ENCODE results near the gene GTF3C6. TPM values are rescaled to one million over a fixed set of nuclear protein-coding genes. Genes with fewer than 3 reads are reported as not detected.

GTF3C6 gene
- total and polyA plus RNA-seq, 2 of the 8 experiments (the other 6 are each of a cell fraction or from before 2014, with no cell fraction given): 13.1 to 87.4 TPM

DNA sequence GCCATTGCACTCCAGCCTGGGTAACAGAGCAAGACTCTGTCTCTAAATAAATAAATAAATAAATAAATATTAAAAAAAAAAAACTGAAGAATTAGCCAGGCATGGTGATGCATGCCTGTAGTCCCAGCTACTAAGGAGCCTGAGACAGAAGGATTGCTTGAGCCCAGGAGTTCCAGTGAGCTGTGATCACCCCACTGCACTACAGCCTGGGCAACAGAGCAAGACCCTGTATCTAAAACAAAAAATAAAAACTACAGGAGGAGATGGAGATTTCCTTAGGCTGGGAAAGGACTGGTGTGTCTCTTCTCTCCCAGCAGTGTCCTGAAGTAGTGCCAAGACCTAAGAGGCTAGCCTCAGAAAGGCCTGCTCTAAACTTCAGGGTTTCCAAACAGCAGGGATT lies 8.1 kb upstream of the GTF3C6 start:
- Histone ChIP-seq H4K91ac (replicated peaks; ENCODE audit: insufficient read length, low read length) (no peak overlapping the region), H3K79me1 (ENCODE audit: low read depth, low read length) (no peaks in the 10 kb centered on the region), H2BK12ac (ENCODE audit: low read depth, low read length) (no peak overlapping the region), H2BK5ac (ENCODE audit: low read depth, low read length) (no peak overlapping the region), H3K4me1 (replicated peaks in 1 of 4; ENCODE audit: control insufficient read depth in 3 of 4, insufficient read depth in 4 of 4, low read length in 3 of 4) (no peaks in the 10 kb centered on the region), H3K36me3 (ENCODE audit: control insufficient read depth in 2 of 4, insufficient read depth in 4 of 4, low read length in 3 of 4) (no peaks in the 10 kb centered on the region), H4K8ac (ENCODE audit: extremely low read depth, insufficient read depth, low read length) (no peak overlapping the region), H2AFZ (ENCODE audit: low read length) (no peak overlapping the region), H3K56ac (replicated peaks; ENCODE audit: insufficient read length, low read depth, low read length) (no peak overlapping the region), H3K27me3 (replicated peaks in 1 of 4; ENCODE audit: control insufficient read depth in 3 of 4, extremely low read depth in 1 of 4, insufficient read depth in 3 of 4, low read length in 3 of 4) (no peaks in the 10 kb centered on the region), H3K23ac (ENCODE audit: insufficient read length) (no peak overlapping the region), H3K14ac (ENCODE audit: insufficient read length) (no peak overlapping the region), H2BK15ac (ENCODE audit: low read length) (no peak overlapping the region), H3K9ac (replicated peaks in 1 of 4; ENCODE audit: extremely low read depth in 1 of 4, low read depth in 3 of 4, low read length in 3 of 4) (no peak overlapping the region), H3K23me2 (ENCODE audit: low read depth, low read length) (no peaks in the 10 kb centered on the region), H3K27ac (ENCODE audit: low read depth, low read length) (no peak overlapping the region), H3K79me2 (ENCODE audit: control insufficient read depth in 1 of 2, insufficient read depth in 2 of 2, low read length in 2 of 2) (no peaks in the 10 kb centered on the region), H2BK120ac (replicated peaks; ENCODE audit: low read depth, low read length) (no peak overlapping the region), H4K20me1 (replicated peaks in 1 of 2; ENCODE audit: control insufficient read depth in 1 of 2, insufficient read depth in 2 of 2, low read length in 2 of 2) (no peaks in the 10 kb centered on the region), H3K9me3 (ENCODE audit: insufficient read depth in 2 of 2, low read depth in 1 of 2, low read length in 1 of 2) (no peaks in the 10 kb centered on the region), H2BK20ac (ENCODE audit: low read length) (no peak overlapping the region), H3K4ac (replicated peaks; ENCODE audit: insufficient read length, low read depth, low read length) (no peak overlapping the region), H4K5ac (ENCODE audit: insufficient read length, low read depth, low read length) (no peak overlapping the region), H3K18ac (ENCODE audit: extremely low read depth, low read length) (no peak overlapping the region), H2AK5ac (ENCODE audit: low read depth, low read length) (no peak overlapping the region), H3K4me3 (ENCODE audit: extremely low read depth in 1 of 4, insufficient read depth in 2 of 4, low read depth in 3 of 4, low read length in 4 of 4) (no peak overlapping the region), H3K4me2 (ENCODE audit: insufficient read depth in 1 of 2, low read depth in 2 of 2, low read length in 2 of 2) (no peak overlapping the region)
- no peak for TF ChIP-seq RAD21 (IDR thresholded peaks at IDR 0.05 in 1 of 2, conservative IDR thresholded peaks at IDR 0.05 in 1 of 2; ENCODE audit: low read depth in 2 of 2, low read length in 2 of 2)
- FAIRE-seq (no peak), DNase-seq (ENCODE audit: low read depth in 1 of 2, low spot score in 2 of 2) (no peak)
- ChIA-PET POLR2A (ENCODE audit: partially characterized antibody) (interaction anchor here (0.6 to 9.4 kb wide), 3 partner anchors 8 to 77 kb away, joined by 3 to 90 read pairs (median 6); partner anchors contain the start of genes AMD1 and GTF3C6), CTCF (ENCODE audit: partially characterized antibody) (interaction anchor here (0.6 to 2.2 kb wide), 13 partner anchors 8 to 441 kb away, joined by 3 to 10 read pairs (median 3); partner anchors contain the start of gene GTF3C6)

All from H1 (cell line).